Activated CD4-positive, alpha-beta T cell treated with anti-CD3 and anti-CD28 coated beads, Interleukin-10, Interleukin-2, amounts not matched to agents 100 ng/mL and 50 ng/mL, durations not matched to agents 16 hours and 8 hours (primary cell): ENCODE measurements around the gene NACA2.
"Not testable (repeated sequence)": the region's sequence is repeated elsewhere in the genome, so short reads cannot be mapped to it uniquely, and the experiment has no call there.

Experiments
- DNase-seq: peaks from one replicate; pipeline ENCODE4 v3.0.0-alpha.2; 2020

Gene NACA2

GRCh38 chr17:61598014-61598413, 7.0 kb upstream of the NACA2 start:
- no peak for DNase-seq

GRCh38 chr17:61597607-61598006, 6.6 kb upstream of the NACA2 start:
- no peak for DNase-seq

- DNase-seq = no peak
Measured at GRCh38 chr17:61595418-61596186, 4.6 kb upstream of the NACA2 start.

- DNase-seq = peak; percentile 28
Measured at GRCh38 chr17:61594294-61594825, 3.3 kb upstream of the NACA2 start.

- no peak for DNase-seq
Measured at GRCh38 chr17:61593426-61593825, 2.4 kb upstream of the NACA2 start.

- DNase-seq = no peak
Measured at GRCh38 chr17:61591930-61592329, 911 bp upstream of the NACA2 start.

- DNase-seq = no peak
Measured at GRCh38 chr17:61589990-61590389, 1.0 kb downstream of the NACA2 start.

- no peak for DNase-seq
Measured at GRCh38 chr17:61587807-61588660, 3.0 kb downstream of the NACA2 start.

- no peak for DNase-seq
Measured at GRCh38 chr17:61587242-61587641, 3.8 kb downstream of the NACA2 start.

- not testable (repeated sequence) for DNase-seq
Measured at GRCh38 chr17:61586622-61587021, 4.4 kb downstream of the NACA2 start.

- DNase-seq = no peak
Measured at GRCh38 chr17:61586031-61586566, 4.9 kb downstream of the NACA2 start.

GRCh38 chr17:61584866-61585265, 6.2 kb downstream of the NACA2 start:
- no peak for DNase-seq

- no peak for DNase-seq
Measured at GRCh38 chr17:61584266-61584665, 6.8 kb downstream of the NACA2 start.

GRCh38 chr17:61583660-61584264, 7.3 kb downstream of the NACA2 start:
- no peak for DNase-seq

- DNase-seq = peak; percentile 17
Measured at GRCh38 chr17:61583242-61583641, 7.8 kb downstream of the NACA2 start.

GRCh38 chr17:61582593-61582992, 8.4 kb downstream of the NACA2 start:
- DNase-seq = no peak

- DNase-seq = no peak
Measured at GRCh38 chr17:61581611-61582349, 9.2 kb downstream of the NACA2 start.

GRCh38 chr17:61580502-61580901, 10.5 kb downstream of the NACA2 start:
- DNase-seq = no peak

- DNase-seq = no peak
Measured at GRCh38 chr17:61579961-61580360, 11.1 kb downstream of the NACA2 start.

- DNase-seq = no peak
Measured at GRCh38 chr17:61579347-61579746, 11.7 kb downstream of the NACA2 start.

GRCh38 chr17:61578645-61579044, 12.4 kb downstream of the NACA2 start:
- DNase-seq = no peak

GRCh38 chr17:61575983-61576382, 15.0 kb downstream of the NACA2 start:
- DNase-seq = no peak
